Thymus (tissue), 11 donors: ENCODE results near the gene KRTAP10-3. TPM values are rescaled to one million over a fixed set of nuclear protein-coding genes. Genes with fewer than 3 reads are reported as not detected.
"Not testable (repeated sequence)": the region's sequence is repeated elsewhere in the genome, so short reads cannot be mapped to it uniquely, and the experiment has no call there.

Experiments
- DNase-seq, 9 donors: peaks; one replicate each; pipeline ENCODE4 v3.0.0-alpha.2; 2013; ENCODE audit warnings: low spot score in 9 of 9, low read depth in 6 of 9, missing footprints in 1 of 9
- H3K27ac ChIP-seq, 2 donors: one replicate each; pipeline ENCODE4 v1.5.1; 2013; ENCODE audit warnings: control low read depth in 1 of 2, low read depth in 1 of 2, low read length in 1 of 2, mild to moderate bottlenecking in 1 of 2, moderate library complexity in 1 of 2
- H3K27me3 ChIP-seq, 2 donors: one replicate each; pipeline ENCODE4 v1.5.1; 2013; ENCODE audit warnings: low read length in 1 of 2; ENCODE audit not compliant: control insufficient read depth in 2 of 2, insufficient read depth in 1 of 2
- H3K36me3 ChIP-seq, 2 donors: one replicate each; pipeline ENCODE4 v1.5.1; 2013; ENCODE audit warnings: low read length in 1 of 2, mild to moderate bottlenecking in 1 of 2, moderate library complexity in 1 of 2; ENCODE audit not compliant: control insufficient read depth in 2 of 2, insufficient read depth in 2 of 2
- H3K4me1 ChIP-seq, 2 donors: one replicate each; pipeline ENCODE4 v1.5.1; 2013; ENCODE audit warnings: low read length in 2 of 2; ENCODE audit not compliant: control insufficient read depth in 2 of 2, insufficient read depth in 2 of 2
- H3K4me3 ChIP-seq, 2 donors: one replicate each; pipeline ENCODE4 v1.5.1; 2013; ENCODE audit warnings: low read length in 2 of 2, control low read depth in 1 of 2, mild to moderate bottlenecking in 1 of 2
- H3K9me3 ChIP-seq, 2 donors: one replicate each; pipeline ENCODE4 v1.5.1; 2013; ENCODE audit warnings: low read length in 1 of 2, mild to moderate bottlenecking in 1 of 2; ENCODE audit not compliant: control insufficient read depth in 2 of 2, insufficient read depth in 1 of 2
- WGBS: extraction: QIAGEN DNeasy Blood & Tissue Kit; methylation state at CpG from one replicate; pipeline ENCODE4 v1.1.7; 2013; 5-methylcytosine and 5-hydroxymethylcytosine counted together
- polyA plus RNA-seq: library from polyadenylated mRNA; stranded (reverse); fragments of 200-250 nt; gene quantifications from one replicate; pipeline ENCODE4 v1.2.3, GENCODE V29; 2013
- total RNA-seq: library from RNA; stranded (reverse); fragments of 120-200 nt; gene quantifications from one replicate; pipeline ENCODE4 v1.2.4, GENCODE V29; 2013
- donor health status: healthy.

KRTAP10-3 gene
- total and polyA plus RNA-seq, 2 donors, result not detected

DNA sequence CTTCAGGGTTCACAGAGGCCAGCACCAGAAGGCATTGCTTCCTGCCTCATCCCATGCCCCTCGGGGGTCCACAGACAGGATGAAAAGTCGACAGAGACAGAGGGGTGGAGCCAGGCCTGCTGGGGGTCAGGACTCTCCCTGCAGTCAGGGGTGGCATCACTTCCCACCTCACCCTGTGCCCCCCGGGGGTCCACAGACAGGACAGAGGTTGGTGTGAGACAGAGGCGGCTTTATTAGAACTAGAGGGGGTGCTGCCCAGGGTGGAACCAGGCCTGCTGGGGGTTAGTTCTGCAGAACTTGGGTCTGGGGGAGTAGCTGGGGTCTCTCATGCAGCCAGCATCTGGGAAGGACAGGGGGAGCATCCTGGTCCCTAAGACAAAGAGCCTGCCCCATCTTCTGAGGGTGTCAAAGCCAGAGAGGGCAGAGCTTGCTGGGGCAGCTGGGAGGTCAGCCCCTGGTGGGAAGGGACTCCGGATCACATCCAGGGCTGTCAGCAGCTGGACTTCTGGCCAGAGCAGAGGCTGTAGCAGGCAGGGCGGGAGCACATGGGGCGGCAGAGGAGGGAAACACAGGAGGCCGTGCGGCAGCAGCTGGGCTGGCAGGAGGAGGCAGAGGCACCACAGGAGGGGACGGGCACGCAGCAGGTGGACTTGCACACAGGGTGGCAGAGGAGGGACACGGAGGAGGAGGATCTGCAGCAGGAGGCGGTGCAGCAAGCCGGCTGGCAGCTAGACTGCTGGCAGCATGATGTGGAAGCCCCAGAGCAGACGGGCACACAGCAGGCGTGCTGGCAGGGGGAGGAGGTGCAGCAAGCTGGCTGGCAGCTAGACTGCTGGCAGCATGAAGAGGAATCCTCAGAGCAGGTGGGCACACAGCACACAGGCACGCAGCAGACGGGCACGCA, 32.6 kb upstream of the KRTAP10-3 start:
- not testable (repeated sequence) for H3K27me3 ChIP-seq, H3K4me1 ChIP-seq, H3K9me3 ChIP-seq, H3K4me3 ChIP-seq, H3K36me3 ChIP-seq, DNase-seq, H3K27ac ChIP-seq
- 81% methylated on average over 18 of the region's 19 CpGs for WGBS

- no peaks in the 10 kb centered on the region for H3K9me3 ChIP-seq
- no peak overlapping the region for H3K27ac ChIP-seq
- H3K27me3 ChIP-seq, result peaks cover 0 to 6% of the 10 kb centered on the region in 2 donors
- H3K4me1 ChIP-seq, result peaks cover 0 to 2% of the 10 kb centered on the region in 2 donors
- no peaks in the 10 kb centered on the region for H3K36me3 ChIP-seq
- 92% methylated on average over 10 of the region's 10 CpGs for WGBS
- no peak for DNase-seq
- no peak overlapping the region for H3K4me3 ChIP-seq
These were observed 31.7 kb upstream of the KRTAP10-3 start for GRCh38 chr21:44590311-44590721.

DNA sequence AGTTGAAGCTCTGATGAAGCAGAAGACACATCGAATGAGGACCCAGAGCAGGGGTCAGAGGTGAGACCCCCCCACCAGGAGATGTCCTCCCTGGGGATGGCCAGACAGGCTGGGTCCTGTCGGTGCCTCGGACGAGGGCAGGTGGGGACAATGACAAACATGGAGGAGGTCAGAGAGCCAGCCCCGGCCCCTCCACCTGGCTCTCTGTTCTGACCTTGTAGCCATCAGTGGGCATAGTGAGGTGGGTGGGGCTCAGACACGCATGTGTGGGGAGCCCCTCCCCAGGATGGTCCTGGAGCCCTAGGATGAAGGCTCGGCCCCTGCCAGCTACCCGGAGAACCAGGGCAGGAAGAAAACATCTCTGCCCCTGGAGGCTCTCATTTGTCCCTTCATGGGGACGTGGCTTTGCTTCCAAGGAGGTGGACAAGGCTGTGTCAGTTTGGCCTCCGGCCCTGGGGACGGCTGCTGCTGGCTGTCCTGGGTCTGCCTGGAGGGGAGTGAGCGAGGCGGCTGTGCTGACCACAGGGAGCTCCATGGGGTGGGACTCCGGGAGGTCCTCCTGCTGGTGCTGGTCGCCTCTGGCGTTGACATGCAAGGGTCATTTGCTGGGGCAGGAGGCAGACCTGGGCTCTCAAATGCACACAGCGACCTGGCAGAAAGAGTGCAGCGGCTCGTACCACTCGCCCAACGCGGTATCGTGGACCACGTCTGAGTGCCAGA, 31.2 kb upstream of the KRTAP10-3 start:
- no peak overlapping the region for H3K4me3 ChIP-seq
- WGBS, result 89% methylated on average over 24 of the region's 24 CpGs
- H3K27me3 ChIP-seq, result peaks cover 0 to 6% of the 10 kb centered on the region in 2 donors
- H3K27ac ChIP-seq, result no peak overlapping the region
- no peak for DNase-seq
- H3K4me1 ChIP-seq, result peaks cover 0 to 2% of the 10 kb centered on the region in 2 donors
- H3K9me3 ChIP-seq, result no peaks in the 10 kb centered on the region
- no peaks in the 10 kb centered on the region for H3K36me3 ChIP-seq

GRCh38 chr21:44589094-44589493, 30.5 kb upstream of the KRTAP10-3 start:
- no peak for DNase-seq
- peaks cover 0 to 6% of the 10 kb centered on the region in 2 donors for H3K27me3 ChIP-seq
- no peak overlapping the region for H3K4me3 ChIP-seq
- H3K36me3 ChIP-seq, result no peaks in the 10 kb centered on the region
- H3K9me3 ChIP-seq, result no peaks in the 10 kb centered on the region
- peaks cover 0 to 2% of the 10 kb centered on the region in 2 donors for H3K4me1 ChIP-seq
- WGBS, result 93% methylated on average over 2 of the region's 2 CpGs
- no peak overlapping the region for H3K27ac ChIP-seq

- Histone ChIP-seq H3K27ac (no peak overlapping the region), H3K27me3 (no peaks in the 10 kb centered on the region), H3K9me3 (peaks cover 1 to 8% of the 10 kb centered on the region in 2 donors), H3K4me3 (no peak overlapping the region), H3K4me1 (no peaks in the 10 kb centered on the region), H3K36me3 (no peaks in the 10 kb centered on the region)
- WGBS, result 84% methylated on average over 3 of the region's 3 CpGs
- DNase-seq, result no peak
These were observed 27.3 kb upstream of the KRTAP10-3 start for GRCh38 chr21:44585892-44586291.

DNA sequence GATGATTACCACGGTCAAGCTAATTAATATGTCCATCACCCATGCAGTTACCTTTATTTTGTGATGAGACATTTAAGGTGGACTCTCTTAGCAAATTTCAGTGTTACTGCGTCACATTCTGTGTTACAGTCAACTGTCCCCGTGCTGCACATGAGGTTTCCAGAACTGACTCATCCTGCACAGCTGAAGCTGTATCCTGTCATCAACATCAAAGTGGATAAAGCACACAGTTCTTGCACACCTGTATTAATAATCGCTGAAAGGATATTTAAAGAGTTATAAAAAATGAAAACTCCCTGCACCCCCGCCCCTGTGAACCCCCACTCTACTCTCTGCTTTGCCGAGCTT, 25.2 kb upstream of the KRTAP10-3 start:
- H3K27ac ChIP-seq, result no peak overlapping the region

GRCh38 chr21:44583089-44583799, 24.6 kb upstream of the KRTAP10-3 start:
- H3K4me1 ChIP-seq, result no peaks in the 10 kb centered on the region
- no peak overlapping the region for H3K4me3 ChIP-seq
- H3K36me3 ChIP-seq, result no peaks in the 10 kb centered on the region
- no peak overlapping the region for H3K27ac ChIP-seq
- DNase-seq, result no peak
- peaks cover 0 to 2% of the 10 kb centered on the region in 2 donors for H3K27me3 ChIP-seq
- 55% methylated on average over 11 of the region's 11 CpGs for WGBS
- H3K9me3 ChIP-seq, result peaks cover 3 to 26% of the 10 kb centered on the region in 2 donors

More for the DNA sequence above, 25.2 kb upstream of the KRTAP10-3 start:
- peaks cover 0 to 2% of the 10 kb centered on the region in 2 donors for H3K27me3 ChIP-seq
- no peak for DNase-seq
- no peaks in the 10 kb centered on the region for H3K36me3 ChIP-seq
- H3K4me1 ChIP-seq, result no peaks in the 10 kb centered on the region
- 80% methylated on average over 6 of the region's 6 CpGs for WGBS
- no peak overlapping the region for H3K4me3 ChIP-seq
- H3K9me3 ChIP-seq, result peaks cover 3 to 24% of the 10 kb centered on the region in 2 donors

DNA sequence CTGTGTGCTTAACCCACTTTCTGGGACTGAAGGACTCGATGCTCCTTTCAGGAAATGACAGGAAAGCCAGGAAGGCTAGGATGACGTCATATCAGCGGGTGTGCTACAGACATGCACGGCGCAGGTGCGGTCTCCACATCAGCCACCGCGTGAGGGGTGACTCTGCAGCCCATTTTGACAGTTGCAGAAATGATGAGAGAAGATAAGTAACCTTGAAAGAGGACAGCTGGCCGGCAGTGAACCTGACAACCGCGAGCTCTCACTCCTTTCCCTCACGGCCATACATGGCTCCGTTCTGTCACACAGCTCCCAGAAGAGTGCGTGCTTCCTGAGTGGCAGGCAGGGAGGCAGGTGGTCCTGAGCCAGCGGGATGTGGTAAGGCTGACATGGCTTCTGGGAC, 23.5 kb upstream of the KRTAP10-3 start:
- H3K4me1 ChIP-seq, result no peaks in the 10 kb centered on the region
- H3K27ac ChIP-seq, result no peak overlapping the region
- H3K27me3 ChIP-seq, result peaks cover 0 to 2% of the 10 kb centered on the region in 2 donors
- H3K4me3 ChIP-seq, result no peak overlapping the region
- no peak for DNase-seq
- peaks cover 3 to 26% of the 10 kb centered on the region in 2 donors for H3K9me3 ChIP-seq
- no peaks in the 10 kb centered on the region for H3K36me3 ChIP-seq
- WGBS, result 83% methylated on average over 15 of the region's 15 CpGs
